ENCODE measurements around the gene MMEL1.

MMEL1 gene

DNA sequence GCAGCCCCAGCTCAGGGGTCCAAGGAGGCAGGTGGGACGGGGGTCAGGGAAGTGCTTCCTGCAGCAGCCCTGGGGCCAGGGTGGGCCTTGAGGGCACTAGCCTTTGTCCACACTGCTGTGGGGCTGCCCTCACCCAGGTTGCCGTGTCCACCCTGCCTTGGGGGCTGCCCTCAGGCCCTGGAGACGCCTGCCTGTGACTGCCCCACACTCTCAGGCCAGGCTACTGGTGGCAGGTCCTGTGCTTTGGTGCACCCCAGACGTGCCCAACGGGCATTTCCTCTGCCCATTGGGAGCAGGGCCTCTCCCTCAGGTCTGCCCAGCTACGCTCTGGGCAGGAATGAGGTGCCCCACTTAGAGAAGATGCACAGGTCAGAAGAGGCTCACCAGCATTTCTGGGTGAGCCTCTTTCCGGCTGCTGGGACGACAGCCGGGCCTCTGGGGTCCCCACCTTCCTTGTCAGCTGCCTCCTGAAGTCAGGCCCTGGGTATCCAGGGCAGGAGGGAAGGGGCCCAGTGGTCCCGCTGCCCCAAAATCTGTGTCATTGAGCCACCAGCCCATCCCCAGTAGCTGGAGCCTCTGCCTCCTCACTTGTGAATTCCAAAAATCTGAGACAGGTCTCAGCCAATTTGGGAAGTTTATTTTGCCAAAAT is 2.7 kb upstream of the MMEL1 start:
- Mint-ChIP-seq H3K9me3 (peaks cover 17% of the 10 kb centered on the region), H3K4me1 (peaks cover 10% of the 10 kb centered on the region), H3K27ac (no peak overlapping the region), H3K4me3 (no peak overlapping the region), H3K27me3 (ENCODE audit: low read depth, poor library complexity) (peaks cover 41% of the 10 kb centered on the region), H3K36me3 (ENCODE audit: low read depth) (no peaks in the 10 kb centered on the region)
- no peak for DNase-seq
- TF ChIP-seq, protein P1, sequence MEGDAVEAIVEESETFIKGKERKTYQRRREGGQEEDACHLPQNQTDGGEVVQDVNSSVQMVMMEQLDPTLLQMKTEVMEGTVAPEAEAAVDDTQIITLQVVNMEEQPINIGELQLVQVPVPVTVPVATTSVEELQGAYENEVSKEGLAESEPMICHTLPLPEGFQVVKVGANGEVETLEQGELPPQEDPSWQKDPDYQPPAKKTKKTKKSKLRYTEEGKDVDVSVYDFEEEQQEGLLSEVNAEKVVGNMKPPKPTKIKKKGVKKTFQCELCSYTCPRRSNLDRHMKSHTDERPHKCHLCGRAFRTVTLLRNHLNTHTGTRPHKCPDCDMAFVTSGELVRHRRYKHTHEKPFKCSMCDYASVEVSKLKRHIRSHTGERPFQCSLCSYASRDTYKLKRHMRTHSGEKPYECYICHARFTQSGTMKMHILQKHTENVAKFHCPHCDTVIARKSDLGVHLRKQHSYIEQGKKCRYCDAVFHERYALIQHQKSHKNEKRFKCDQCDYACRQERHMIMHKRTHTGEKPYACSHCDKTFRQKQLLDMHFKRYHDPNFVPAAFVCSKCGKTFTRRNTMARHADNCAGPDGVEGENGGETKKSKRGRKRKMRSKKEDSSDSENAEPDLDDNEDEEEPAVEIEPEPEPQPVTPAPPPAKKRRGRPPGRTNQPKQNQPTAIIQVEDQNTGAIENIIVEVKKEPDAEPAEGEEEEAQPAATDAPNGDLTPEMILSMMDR (IDR thresholded peaks at IDR 0.05) = no peak

DNA sequence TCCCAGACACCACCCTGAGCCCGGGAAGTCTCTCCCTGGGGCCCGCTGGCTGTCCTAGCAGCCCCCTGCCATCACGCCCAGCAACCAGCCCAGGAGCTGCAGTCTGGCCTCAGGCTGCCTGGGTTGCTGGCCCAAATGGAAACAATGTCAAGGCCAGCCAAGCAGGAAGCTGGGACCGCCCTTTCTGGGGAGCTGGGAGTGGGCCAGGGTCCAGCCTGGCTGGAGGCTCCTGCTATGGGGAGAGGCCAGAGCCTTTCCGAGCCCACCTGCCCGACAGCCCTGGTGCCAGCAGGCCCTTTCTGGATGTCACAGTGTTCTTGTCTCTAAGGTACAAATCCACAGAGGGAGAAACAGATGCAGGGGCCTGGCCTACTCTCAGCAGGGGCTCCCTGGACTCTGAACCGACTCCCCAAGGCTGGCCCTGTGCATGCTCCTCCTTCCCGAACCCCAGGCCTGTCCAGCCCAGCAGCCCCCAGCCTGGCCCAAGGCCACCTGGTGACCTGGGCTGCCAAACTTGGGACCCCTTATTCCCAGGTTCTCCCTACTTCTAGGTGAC is 1.2 kb upstream of the MMEL1 start:
- H3K36me3 Mint-ChIP-seq (ENCODE audit: low read depth) = no peaks in the 10 kb centered on the region
- no peak overlapping the region for H3K27ac Mint-ChIP-seq
- H3K27me3 Mint-ChIP-seq (ENCODE audit: low read depth, poor library complexity) = peaks cover 56% of the 10 kb centered on the region
- H3K9me3 Mint-ChIP-seq = peaks cover 26% of the 10 kb centered on the region
- TF ChIP-seq, protein P1 (IDR thresholded peaks at IDR 0.05) = no peak
- no peak for DNase-seq
- peaks cover 10% of the 10 kb centered on the region for H3K4me1 Mint-ChIP-seq
- H3K4me3 Mint-ChIP-seq = no peak overlapping the region

DNA sequence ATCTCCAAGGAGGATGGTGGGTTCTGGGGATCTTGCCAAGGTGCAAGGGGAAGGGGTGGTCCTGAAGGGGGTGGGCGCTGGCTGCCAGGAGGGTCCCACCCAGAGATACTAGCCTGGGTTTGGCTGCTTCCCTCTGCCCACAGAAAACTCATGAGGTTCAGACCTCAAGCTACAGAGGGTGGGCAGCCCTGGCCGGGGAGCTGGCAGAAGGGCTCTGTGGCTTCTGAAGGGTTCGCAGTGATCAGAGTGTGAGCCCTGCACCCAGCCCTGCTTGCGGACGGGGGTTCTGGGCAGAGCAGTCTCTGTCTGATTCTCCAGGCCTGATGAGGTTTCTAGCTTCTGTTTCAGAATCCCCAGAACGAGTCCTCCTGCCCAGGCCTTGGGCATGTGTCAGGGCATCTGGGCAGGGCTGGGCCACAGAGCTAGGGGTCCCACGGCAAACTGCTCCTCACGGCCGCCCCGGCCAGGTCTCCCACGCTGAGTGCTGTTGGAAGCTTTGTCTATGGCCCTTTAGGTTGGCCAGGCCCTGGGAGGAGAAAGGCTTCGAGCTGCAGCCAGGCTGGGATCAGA is 635 bp upstream of the MMEL1 start:
- peaks cover 60% of the 10 kb centered on the region for H3K27me3 Mint-ChIP-seq (ENCODE audit: low read depth, poor library complexity)
- H3K27ac Mint-ChIP-seq = no peak overlapping the region
- H3K36me3 Mint-ChIP-seq (ENCODE audit: low read depth) = no peaks in the 10 kb centered on the region
- peaks cover 10% of the 10 kb centered on the region for H3K4me1 Mint-ChIP-seq
- H3K4me3 Mint-ChIP-seq = no peak overlapping the region
- no peak for DNase-seq
- H3K9me3 Mint-ChIP-seq = peaks cover 26% of the 10 kb centered on the region
- TF ChIP-seq, protein P1 (IDR thresholded peaks at IDR 0.05) = no peak

DNA sequence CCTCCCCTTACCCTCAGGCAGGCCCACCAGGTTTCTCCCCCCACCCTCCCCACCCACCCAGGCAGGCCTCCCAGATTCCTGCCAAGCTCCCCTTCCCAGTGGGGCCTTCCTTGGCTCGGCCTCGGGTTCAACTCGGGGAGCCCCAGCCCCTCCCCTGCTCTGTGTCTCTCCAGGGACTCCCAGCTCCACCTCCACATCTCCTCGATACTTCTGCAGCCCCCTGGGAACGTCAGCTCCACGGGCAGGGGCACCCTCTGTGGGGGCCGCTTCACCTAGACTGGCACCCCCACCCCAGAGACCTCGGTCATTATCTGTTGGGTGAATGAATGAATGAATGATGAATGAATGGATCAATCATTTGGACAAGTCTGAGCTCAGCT is 775 bp downstream of the MMEL1 start:
- no peak for DNase-seq
- Mint-ChIP-seq H3K27ac (no peak overlapping the region), H3K36me3 (ENCODE audit: low read depth) (no peaks in the 10 kb centered on the region)

DNA sequence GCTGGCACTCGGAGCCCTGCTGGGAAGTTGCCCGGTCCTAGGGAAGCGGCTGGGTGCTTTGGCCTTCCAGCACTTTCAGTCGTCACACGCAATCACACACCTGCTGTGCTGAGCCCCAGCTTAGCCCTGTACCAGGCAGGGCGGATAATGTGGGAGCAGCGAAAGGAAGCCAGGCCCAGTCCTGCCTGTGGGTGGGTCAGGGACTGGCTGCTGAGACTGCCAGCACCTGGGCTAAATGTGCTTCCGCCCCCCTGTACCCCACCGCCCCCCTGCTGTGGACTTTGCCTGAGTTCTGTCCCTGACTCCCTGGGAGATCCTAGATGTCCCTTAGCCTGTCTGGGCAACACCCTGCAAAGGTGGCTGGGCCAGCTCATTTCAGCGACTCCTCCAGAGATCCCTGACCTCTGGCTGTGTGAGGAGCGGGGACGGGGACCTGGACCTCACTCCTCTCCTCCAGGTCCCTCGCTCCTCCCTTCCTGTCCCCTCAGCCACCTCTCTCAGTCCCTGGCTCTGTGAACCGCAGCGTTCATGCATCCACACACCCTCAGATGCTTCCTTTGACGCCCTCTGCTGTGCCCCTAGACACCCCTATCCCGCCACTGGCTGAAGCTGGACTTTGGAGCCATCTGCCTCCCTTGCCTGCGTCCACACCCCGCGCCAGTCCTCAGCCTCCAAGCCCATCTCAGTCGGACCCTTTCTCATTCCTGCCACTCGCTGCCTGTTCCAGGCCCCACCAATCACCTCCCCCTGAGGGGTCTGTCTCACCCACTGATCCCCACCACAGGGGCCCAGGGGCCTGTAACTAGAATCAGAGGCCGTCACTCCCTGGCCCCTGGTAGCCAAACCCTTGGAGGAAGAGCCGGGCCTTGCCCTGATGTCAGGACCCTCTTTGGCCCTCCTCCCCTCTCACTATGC is 1.4 kb downstream of the MMEL1 start:
- peaks cover 10% of the 10 kb centered on the region for H3K4me1 Mint-ChIP-seq
- TF ChIP-seq, protein P1 (IDR thresholded peaks at IDR 0.05) = no peak
- H3K4me3 Mint-ChIP-seq = peak overlapping the region; percentile 8
- H3K36me3 Mint-ChIP-seq (ENCODE audit: low read depth) = no peaks in the 10 kb centered on the region
- DNase-seq = no peak
- peaks cover 20% of the 10 kb centered on the region for H3K9me3 Mint-ChIP-seq
- H3K27ac Mint-ChIP-seq = no peak overlapping the region
- peaks cover 69% of the 10 kb centered on the region for H3K27me3 Mint-ChIP-seq (ENCODE audit: low read depth, poor library complexity)

More for the DNA sequence above, 775 bp downstream of the MMEL1 start:
- TF ChIP-seq, protein P1 (IDR thresholded peaks at IDR 0.05) = no peak
- no peak overlapping the region for H3K4me3 Mint-ChIP-seq
- peaks cover 10% of the 10 kb centered on the region for H3K4me1 Mint-ChIP-seq
- peaks cover 66% of the 10 kb centered on the region for H3K27me3 Mint-ChIP-seq (ENCODE audit: low read depth, poor library complexity)
- peaks cover 25% of the 10 kb centered on the region for H3K9me3 Mint-ChIP-seq

Measured in nephron progenitor cell (in vitro differentiated cells).